T-helper 1 cell treated with Interleukin-12 subunit alpha and Interleukin-12 subunit beta and Interleukin-4 antibody, amounts not matched to agents 30 ng/mL and 1 ng/mL, for 36 hours (primary cell): ENCODE measurements around the gene GIPC2. TPM values are rescaled to one million over a fixed set of nuclear protein-coding genes. Genes with fewer than 3 reads are reported as not detected.

Experiments used
- total RNA-seq: library from RNA; stranded (reverse); gene quantifications from 2 replicates; pipeline ENCODE4 v1.2.3, GENCODE V29; 2022

GIPC2 gene
- total RNA-seq, 1 donor from 2014 or later: 0.07 TPM

Other genes starting within 250 kb of the GIPC2 start
- 0.73 and 1.3 TPM in 2 replicates for gene NEXN, start 157.3 kb upstream of the GIPC2 start, total RNA-seq
- gene FUBP1, start 66.9 kb upstream of the GIPC2 start, total RNA-seq: 205 and 213 TPM in 2 replicates
- gene DNAJB4, start 41.0 kb upstream of the GIPC2 start, total RNA-seq: 8.0 and 9.5 TPM in 2 replicates